Astrocyte of the spinal cord (primary cell): Measurements from ENCODE around the gene ORAI1.

Source experiments
- DNase-seq: peaks from one replicate; pipeline ENCODE4 v3.0.0; 2011; ENCODE audit warnings: low read depth, low spot score
- H3K4me3 ChIP-seq: 2 replicates; pipeline ENCODE4 v1.5.1; 2011; ENCODE audit warnings: low read depth, mild to moderate bottlenecking, low read length, moderate library complexity
- in situ Hi-C: cut with HindIII; loops from 2 replicates; pipeline ENCODE4 v1.10.0; 2017; ENCODE audit warnings: low sequenced_read_pairs
- TF ChIP-seq, protein P1 (sequence below): IDR thresholded peaks from 2 replicates; pipeline ENCODE4 v1.5.1; 2012; ENCODE audit warnings: low read depth, mild to moderate bottlenecking, low read length, inconsistent platforms

ORAI1 gene

GRCh38 chr12:121618659-121619233, 7.6 kb upstream of the ORAI1 start:
- H3K4me3 ChIP-seq: no peak overlapping the region
- in situ Hi-C loops: no loop called here
- DNase-seq: no peak
- TF ChIP-seq, protein P1, sequence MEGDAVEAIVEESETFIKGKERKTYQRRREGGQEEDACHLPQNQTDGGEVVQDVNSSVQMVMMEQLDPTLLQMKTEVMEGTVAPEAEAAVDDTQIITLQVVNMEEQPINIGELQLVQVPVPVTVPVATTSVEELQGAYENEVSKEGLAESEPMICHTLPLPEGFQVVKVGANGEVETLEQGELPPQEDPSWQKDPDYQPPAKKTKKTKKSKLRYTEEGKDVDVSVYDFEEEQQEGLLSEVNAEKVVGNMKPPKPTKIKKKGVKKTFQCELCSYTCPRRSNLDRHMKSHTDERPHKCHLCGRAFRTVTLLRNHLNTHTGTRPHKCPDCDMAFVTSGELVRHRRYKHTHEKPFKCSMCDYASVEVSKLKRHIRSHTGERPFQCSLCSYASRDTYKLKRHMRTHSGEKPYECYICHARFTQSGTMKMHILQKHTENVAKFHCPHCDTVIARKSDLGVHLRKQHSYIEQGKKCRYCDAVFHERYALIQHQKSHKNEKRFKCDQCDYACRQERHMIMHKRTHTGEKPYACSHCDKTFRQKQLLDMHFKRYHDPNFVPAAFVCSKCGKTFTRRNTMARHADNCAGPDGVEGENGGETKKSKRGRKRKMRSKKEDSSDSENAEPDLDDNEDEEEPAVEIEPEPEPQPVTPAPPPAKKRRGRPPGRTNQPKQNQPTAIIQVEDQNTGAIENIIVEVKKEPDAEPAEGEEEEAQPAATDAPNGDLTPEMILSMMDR: no peak

GRCh38 chr12:121620333-121620891, 5.9 kb upstream of the ORAI1 start:
- no peak overlapping the region for H3K4me3 ChIP-seq
- no peak for DNase-seq
- in situ Hi-C loops: no loop called here
- TF ChIP-seq, protein P1: no peak

DNA sequence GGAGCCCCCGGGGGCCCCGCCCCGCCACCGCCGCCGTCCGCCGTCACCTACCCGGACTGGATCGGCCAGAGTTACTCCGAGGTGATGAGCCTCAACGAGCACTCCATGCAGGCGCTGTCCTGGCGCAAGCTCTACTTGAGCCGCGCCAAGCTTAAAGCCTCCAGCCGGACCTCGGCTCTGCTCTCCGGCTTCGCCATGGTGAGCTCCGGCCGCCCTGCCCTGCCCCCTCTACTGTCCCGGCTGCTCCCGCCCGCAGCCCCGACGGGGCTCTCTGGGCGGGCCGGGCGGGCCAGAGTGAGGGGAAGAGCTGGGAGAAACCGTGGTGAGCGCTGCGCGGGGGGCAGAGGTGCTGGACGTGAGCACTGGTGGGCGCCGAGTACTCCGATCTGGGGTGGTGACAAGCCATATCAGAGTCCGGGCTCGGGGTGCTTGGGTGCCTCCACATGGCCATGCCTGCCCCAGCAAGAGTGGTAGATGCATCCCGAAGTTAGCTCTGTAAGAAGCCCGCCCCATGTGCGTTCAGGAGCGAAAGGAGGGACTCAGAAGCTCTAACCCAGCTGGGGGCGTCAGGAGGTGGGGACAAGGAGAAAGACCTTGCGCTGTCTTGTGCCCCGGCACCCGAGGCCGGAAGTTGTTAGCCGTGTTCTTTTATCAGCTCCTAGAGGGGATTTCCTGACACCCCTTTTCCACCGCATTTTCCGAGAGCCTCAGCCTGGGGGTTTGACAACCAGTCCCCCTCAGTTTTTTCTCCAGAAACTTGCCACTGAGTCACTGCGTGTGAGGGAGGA, 717 bp downstream of the ORAI1 start:
- DNase-seq: peak; percentile 76
- TF ChIP-seq, protein P1: peak; percentile 28
- peak overlapping the region; percentile 51 for H3K4me3 ChIP-seq
- in situ Hi-C loops: no loop called here

DNA sequence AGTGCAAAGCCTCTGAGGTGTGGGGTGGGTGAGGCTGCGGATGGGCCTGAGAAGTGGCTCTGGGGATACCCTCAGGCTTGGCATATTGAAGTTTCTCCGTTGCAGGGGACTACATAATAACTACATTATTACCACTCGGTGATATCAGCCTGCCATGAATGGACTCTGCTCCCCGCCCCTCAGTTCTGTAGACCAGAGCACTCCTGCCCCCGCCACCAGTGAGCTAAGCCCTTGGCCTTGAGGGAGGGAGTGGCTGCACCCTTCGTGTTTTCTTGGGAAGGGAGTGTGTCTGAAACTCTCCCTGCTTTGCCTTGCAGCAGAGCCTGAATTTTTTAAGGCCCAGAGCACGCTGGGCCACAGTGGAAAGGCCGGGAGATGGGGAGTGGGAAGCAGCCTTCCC, 1.7 kb downstream of the ORAI1 start:
- peak overlapping the region; percentile 51 for H3K4me3 ChIP-seq
- no peak for DNase-seq
- in situ Hi-C loops: no loop called here
- TF ChIP-seq, protein P1: no peak

GRCh38 chr12:121628536-121628935, 2.2 kb downstream of the ORAI1 start:
- H3K4me3 ChIP-seq: no peak overlapping the region
- no peak for DNase-seq
- TF ChIP-seq, protein P1: no peak
- in situ Hi-C loops: no loop called here

DNA sequence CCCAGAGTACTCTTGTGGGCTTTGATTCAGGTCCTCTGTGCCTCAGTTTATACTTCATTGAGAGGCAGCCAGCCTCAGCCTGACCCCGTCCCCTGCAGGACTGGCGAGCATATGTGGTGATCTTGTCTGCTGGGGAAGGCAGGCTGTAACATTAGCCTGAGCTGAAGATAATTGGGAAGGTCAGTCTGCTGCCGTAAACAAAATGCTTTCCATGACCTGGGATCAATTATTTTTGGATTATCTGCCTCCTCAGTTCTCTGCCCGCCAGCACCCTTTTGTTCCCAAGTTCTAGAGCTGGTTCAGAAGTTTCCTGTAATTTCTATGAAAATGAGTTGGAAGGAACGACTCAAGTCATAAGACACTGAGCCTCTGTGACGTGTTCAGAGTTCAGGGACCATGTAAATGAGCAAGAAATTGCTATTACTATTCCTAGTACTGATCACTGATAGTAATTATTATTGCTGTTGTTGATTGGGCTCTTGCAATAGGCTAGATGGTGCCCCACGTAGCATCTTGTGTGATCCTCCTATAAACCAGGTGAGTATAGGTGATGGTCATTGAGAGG, 4.5 kb downstream of the ORAI1 start:
- in situ Hi-C loops: no loop called here
- TF ChIP-seq, protein P1: no peak
- no peak for DNase-seq
- no peak overlapping the region for H3K4me3 ChIP-seq
